Activated T-helper 1 cell treated with Interleukin-2 at 50 U/mL for 16 hours (primary cell): ENCODE measurements around the gene CD40LG.

Experiments
- DNase-seq: peaks from one replicate; pipeline ENCODE4 v3.0.0-alpha.2; 2020; ENCODE audit warnings: low read depth

CD40LG gene

GRCh38 chrX:136697156-136697555, 49.2 kb downstream of the CD40LG start:
- DNase-seq = no peak

GRCh38 chrX:136708348-136708747, 60.4 kb downstream of the CD40LG start:
- DNase-seq = no peak
